IPS-NIHi11 (cell line): Measurements from ENCODE around the gene BABAM2.
"Not testable (repeated sequence)": the region's sequence is repeated elsewhere in the genome, so short reads cannot be mapped to it uniquely, and the experiment has no call there.

Source experiments
- DNase-seq: peaks from one replicate; pipeline ENCODE4 v3.0.0; 2012; ENCODE audit warnings: mixed read lengths, low spot score

Gene BABAM2

GRCh38 chr2:27946530-27947060 lies 56.1 kb downstream of the BABAM2 start:
- DNase-seq: no peak

GRCh38 chr2:27952070-27952469 lies 61.5 kb downstream of the BABAM2 start:
- no peak for DNase-seq

- no peak for DNase-seq
Observed at GRCh38 chr2:27953077-27953476, 62.5 kb downstream of the BABAM2 start.

GRCh38 chr2:27954221-27954673 lies 63.7 kb downstream of the BABAM2 start:
- DNase-seq: no peak

GRCh38 chr2:27954771-27955383 lies 64.3 kb downstream of the BABAM2 start:
- no peak for DNase-seq

- no peak for DNase-seq
Observed at GRCh38 chr2:27955384-27956161, 65.0 kb downstream of the BABAM2 start.

GRCh38 chr2:27956888-27957287 lies 66.4 kb downstream of the BABAM2 start:
- DNase-seq: no peak

GRCh38 chr2:27958711-27959378 lies 68.3 kb downstream of the BABAM2 start:
- no peak for DNase-seq

GRCh38 chr2:27959496-27959895 lies 69.0 kb downstream of the BABAM2 start:
- DNase-seq: no peak

- no peak for DNase-seq
Observed at GRCh38 chr2:27960237-27960912, 69.8 kb downstream of the BABAM2 start.

- no peak for DNase-seq
Observed at GRCh38 chr2:27962006-27962405, 71.5 kb downstream of the BABAM2 start.

- no peak for DNase-seq
Observed at GRCh38 chr2:27963472-27963871, 72.9 kb downstream of the BABAM2 start.

GRCh38 chr2:27964067-27964466 lies 73.5 kb downstream of the BABAM2 start:
- DNase-seq: no peak

- DNase-seq: no peak
Observed at GRCh38 chr2:27965841-27966240, 75.3 kb downstream of the BABAM2 start.

- DNase-seq: no peak
Observed at GRCh38 chr2:27966466-27966865, 75.9 kb downstream of the BABAM2 start.

GRCh38 chr2:27967076-27967475 lies 76.5 kb downstream of the BABAM2 start:
- no peak for DNase-seq

GRCh38 chr2:27968045-27968444 lies 77.5 kb downstream of the BABAM2 start:
- DNase-seq: not testable (repeated sequence)

- not testable (repeated sequence) for DNase-seq
Observed at GRCh38 chr2:27968957-27969356, 78.4 kb downstream of the BABAM2 start.

GRCh38 chr2:27972311-27972710 lies 81.8 kb downstream of the BABAM2 start:
- DNase-seq: no peak

GRCh38 chr2:27973592-27973991 lies 83.1 kb downstream of the BABAM2 start:
- no peak for DNase-seq

GRCh38 chr2:27976308-27976707 lies 85.8 kb downstream of the BABAM2 start:
- DNase-seq: no peak

GRCh38 chr2:27977731-27978312 lies 87.3 kb downstream of the BABAM2 start:
- no peak for DNase-seq
